ENCODE measurements around the gene ARFGAP1.

ARFGAP1 gene

GRCh38 chr20:63280929-63281545 is 8.4 kb downstream of the ARFGAP1 start:
- no peak for DNase-seq

GRCh38 chr20:63281742-63282665 is 9.4 kb downstream of the ARFGAP1 start:
- DNase-seq = no peak

- DNase-seq = no peak
Observed at GRCh38 chr20:63282946-63283345, 10.3 kb downstream of the ARFGAP1 start.

DNA sequence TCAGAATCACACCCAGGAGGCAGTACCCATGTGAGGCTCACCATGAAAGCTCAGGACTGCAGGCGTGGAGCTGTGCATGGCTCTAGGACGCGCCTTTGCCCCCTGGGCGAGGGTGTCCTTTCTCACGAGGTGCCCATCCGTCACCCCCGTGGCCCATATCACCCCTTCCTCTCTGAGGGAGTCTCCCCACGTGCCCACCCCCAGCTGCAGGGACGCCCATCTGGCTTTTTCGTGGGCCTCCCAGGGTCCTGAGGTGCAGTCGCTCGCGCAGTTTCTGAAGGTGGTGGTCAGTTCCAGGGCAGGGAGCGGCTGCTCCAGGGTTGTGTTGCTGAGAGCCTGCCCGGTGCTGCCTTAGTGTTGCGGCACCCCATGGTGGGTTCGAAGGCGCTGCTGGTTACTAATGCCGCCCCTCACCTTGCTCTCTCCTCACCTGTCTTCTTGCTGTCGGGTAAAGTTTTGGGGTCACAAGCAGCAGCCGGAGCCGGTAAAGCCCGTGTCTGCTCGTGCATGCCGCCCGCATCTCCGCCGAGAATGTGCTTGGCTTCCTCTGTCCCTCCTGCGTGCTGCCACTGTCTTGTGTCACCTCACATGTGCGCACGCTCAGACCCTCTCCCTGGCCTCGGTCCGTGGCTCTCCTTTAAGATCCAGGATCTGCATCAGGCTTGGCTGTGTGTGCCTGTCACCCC is 10.9 kb downstream of the ARFGAP1 start:
- no peak for DNase-seq

DNA sequence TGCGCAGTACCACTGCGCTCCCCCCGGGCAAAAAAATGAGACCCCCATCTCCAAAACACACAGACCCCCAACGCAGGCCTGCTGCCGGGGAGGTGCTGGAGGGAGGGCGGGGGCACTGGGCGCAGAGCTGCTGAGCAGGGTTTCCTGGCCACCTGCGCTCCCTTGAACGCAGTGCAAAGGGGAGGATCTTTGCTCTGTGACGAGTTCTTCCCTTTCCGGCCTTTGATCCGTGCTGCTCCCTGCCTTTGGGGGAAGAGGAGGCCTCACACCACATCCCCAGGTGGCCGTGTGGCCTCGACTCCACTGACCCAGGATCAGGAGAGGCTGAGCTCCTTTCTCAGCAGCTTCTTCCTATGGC is 11.4 kb downstream of the ARFGAP1 start:
- DNase-seq = no peak

- no peak for DNase-seq
Observed at GRCh38 chr20:63284544-63284949, 11.9 kb downstream of the ARFGAP1 start.

DNA sequence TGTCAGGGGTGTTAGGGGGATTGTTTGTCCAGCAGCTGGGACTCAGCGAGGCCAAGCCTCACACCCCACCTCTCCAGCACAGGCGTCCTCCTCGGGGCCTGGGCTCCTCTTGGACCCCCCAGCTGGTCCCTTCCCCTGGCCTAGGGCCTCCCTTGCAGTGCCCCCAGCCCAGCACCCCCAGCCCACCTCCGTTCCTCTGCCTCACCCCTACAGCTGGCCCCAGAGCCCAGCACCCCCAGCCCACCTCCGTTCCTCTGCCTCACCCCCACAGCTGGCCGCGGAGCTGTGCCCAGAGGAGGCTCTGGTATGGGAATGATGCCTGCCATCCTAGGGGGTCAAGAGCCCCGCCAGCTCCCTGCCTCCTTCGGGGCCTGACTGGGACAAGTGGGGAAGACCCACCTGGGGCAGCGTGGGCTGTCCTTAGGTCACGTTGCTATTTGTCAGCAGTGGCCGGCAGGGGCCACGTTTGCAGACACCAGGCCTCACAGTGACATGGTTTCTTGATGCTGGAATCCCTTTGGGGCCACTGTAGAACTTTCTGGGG is 12.4 kb downstream of the ARFGAP1 start:
- no peak for DNase-seq

DNA sequence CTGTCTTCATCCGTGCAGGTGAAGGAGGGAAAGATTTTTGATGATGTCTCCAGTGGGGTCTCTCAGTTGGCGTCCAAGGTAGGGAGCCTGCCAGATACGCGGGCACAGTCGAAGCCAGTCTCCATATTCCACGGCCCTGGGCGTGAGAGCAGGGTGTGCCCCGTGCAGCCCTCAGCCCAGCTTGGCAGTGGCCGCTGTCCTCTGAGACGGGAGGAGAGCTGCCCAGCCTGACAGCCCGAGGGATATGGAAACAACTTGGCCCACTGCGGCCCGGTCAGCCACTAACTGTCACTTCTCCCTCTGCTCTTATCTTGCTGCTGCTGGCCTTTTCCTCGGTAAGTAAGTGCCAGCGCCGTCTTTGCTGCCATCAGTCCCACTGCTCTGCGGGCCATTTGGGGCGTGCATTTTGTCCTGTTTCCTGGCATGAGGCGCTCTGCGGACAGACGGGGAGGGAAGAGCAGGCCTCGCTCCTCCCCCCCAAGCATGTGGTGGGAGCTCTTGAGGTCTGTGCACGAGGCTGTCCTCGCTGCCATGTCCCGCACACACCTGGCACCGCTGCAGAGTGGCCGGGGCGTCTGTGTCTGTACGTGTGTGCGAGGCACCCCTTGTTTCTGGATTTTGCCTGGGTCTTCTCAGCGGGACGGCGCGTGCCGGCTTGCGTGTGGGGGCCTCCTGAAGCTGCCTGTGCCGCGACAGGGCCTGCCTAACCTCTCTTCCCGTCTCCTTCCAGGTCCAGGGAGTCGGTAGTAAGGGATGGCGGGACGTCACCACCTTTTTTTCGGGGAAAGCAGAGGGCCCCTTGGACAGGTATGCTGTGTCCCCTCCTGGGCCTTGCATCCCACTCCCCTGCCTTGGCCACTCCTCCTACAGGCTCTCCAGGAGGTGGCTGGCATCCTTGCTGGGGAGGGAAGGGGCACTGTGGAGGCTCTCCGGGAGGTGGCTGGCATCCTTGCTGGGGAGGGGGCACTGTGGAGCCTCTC is 13.3 kb downstream of the ARFGAP1 start:
- no peak for DNase-seq

- DNase-seq = no peak
Observed at GRCh38 chr20:63286781-63287696, 14.4 kb downstream of the ARFGAP1 start.

DNA sequence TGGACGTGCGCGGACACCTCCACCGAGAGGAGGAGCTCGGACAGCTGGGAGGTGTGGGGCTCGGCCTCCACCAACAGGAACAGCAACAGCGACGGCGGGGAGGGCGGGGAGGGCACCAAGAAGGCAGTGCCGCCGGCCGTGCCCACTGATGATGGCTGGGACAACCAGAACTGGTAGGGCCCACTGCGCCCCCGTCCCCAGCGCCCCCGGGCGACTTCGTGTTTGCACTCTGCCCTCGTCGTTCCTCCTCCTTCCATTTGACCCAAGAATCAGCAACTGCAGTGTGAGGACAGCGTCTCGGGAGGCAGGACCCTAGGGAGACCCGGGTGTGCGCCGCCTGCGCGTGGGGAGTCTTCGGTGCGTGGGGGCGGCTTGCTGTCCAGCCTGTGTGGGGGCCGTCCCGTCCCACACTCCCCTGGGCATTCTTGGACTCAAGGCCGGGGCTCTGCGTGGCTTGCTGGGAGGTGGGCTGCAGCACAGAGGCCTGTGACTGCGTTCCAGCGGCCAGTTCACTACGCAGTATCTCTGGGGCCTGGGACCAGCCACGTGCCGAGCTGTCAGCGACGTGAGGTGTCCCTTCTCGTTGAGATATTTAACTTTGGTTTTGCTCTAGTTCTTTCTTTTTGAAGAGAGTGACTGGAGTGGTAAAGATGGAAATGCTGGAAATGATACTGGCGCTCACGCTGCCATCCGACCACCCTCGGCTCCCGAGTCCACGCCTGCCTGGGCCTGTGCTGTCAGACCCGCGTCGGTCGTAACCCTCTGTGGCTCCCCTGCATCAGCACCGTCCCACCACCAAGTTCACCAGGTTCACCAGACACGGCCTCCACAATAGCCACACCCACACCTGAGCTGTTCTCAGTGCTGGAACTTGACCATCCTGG is 15.3 kb downstream of the ARFGAP1 start:
- DNase-seq = no peak

GRCh38 chr20:63288581-63289251 is 16.1 kb downstream of the ARFGAP1 start:
- no peak for DNase-seq

DNA sequence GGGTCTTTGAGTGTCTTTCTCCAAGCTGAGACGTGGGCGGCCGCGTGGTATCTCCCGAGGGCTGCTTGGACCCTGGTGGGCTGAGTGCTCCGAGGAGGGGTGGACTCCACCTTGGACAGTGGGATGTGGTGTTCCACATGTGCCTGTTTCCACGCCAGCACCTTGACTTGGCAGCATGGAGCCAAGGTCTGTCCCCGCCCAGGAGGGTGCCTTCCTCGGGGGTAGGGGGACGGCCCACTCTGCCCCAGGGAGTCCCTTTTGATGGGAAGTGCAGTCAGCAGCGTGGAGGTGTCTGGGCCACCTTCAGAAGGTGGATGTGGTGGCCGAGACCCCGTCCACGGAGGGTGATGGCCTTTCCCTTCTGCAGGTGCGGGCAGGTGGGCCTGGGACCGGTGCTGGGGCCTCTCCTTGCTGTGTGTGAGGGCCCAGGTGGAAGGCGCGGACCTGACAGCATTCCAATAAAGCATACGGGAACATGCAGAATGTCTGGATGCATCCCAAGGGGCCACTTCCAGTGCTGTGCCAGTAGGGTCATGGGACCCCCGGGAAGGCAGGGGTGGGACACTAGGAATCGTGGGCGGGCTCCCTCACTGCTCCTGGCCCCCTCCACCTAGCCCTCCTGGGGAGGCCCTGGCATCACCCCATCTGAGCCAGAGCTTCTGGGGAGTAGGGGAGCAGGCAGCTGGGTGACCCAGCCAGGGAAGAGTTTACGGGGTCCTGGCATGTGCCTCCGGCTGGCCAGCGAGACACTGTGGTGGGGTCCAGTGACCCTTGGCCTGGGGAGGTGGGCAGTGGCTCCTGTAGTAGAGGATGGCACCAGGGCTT is 16.9 kb downstream of the ARFGAP1 start:
- no peak for DNase-seq

DNA sequence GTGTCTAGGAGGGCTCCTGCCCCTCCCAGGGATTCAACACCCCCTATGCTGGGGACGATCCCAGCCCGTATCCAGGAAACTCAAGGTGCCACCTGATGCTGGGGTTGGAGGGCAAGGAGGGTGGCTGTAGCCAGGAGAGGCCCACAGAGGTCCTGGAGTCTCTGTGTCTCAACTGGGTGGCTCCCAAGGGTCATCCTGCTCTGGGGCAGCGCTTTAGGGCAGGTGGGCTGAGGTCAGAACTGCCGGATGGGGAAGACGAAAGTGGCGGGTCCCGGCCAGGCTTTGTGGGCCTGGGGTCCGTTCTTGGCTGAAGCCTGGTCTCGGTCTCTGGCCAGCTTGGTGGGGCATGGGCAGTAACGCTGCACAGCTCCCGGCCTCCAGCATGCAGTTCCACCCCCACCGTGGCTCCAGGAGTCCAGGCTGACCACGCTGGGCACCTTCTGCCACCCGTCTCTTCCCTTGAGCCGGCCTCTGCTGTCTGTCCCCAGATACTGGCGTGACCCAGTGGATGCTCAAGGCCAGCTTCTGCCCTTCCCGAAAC is 17.6 kb downstream of the ARFGAP1 start:
- DNase-seq = no peak

GRCh38 chr20:63290677-63291472 is 18.3 kb downstream of the ARFGAP1 start:
- DNase-seq = no peak

GRCh38 chr20:63291811-63292210 is 19.2 kb downstream of the ARFGAP1 start:
- DNase-seq = no peak

GRCh38 chr20:63292292-63292701 is 19.7 kb downstream of the ARFGAP1 start:
- DNase-seq = no peak

- no peak for DNase-seq
Observed at GRCh38 chr20:63292904-63293303, 20.3 kb downstream of the ARFGAP1 start, which contains the start of gene COL20A1. Gene COL20A1, plus strand, starts transcription at chr20:63293186. Its CDS starts 1,922 bp downstream, at chr20:63295108.

All from AML-193 (cell line).